ENCODE measurements around the gene MEG3.

MEG3 gene

DNA sequence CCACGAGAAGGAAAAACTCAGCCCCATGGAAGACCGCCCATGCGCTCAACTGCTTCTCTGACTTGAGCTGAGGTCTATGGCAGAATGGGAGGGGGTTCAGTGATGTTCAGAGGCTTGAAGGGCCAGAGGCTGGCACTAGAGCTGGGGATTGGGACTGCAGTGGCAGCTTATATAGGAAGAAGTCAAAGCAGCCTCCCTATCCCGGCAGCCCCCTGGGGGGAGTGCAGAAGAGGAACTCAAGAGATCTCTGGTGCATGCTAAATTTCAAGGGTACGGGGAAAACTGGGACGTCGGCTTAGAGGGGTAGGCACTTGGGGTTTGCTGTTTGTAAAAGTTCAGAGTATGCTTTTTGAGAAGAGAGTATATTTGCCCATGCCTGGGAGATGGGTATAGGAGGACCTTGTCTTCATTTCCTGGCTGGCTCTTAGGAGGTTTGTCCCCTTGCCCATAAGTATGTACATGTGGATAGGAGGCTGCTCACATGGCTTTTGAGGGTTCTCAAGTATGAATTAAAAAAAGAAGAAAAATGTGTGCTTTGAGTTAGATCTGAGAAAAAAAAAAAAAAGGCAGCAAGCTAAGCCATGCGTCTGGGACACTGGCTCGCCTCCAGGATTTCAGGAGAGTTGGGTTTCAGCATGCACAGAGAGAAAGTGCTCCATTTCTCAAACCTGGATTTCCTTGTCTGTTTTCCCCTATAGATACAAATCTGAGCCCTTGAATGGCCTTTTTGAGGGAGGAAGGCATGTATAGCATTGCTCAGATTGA is 3.2 kb upstream of the MEG3 start:
- TF ChIP-seq, protein P1, sequence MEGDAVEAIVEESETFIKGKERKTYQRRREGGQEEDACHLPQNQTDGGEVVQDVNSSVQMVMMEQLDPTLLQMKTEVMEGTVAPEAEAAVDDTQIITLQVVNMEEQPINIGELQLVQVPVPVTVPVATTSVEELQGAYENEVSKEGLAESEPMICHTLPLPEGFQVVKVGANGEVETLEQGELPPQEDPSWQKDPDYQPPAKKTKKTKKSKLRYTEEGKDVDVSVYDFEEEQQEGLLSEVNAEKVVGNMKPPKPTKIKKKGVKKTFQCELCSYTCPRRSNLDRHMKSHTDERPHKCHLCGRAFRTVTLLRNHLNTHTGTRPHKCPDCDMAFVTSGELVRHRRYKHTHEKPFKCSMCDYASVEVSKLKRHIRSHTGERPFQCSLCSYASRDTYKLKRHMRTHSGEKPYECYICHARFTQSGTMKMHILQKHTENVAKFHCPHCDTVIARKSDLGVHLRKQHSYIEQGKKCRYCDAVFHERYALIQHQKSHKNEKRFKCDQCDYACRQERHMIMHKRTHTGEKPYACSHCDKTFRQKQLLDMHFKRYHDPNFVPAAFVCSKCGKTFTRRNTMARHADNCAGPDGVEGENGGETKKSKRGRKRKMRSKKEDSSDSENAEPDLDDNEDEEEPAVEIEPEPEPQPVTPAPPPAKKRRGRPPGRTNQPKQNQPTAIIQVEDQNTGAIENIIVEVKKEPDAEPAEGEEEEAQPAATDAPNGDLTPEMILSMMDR (conservative IDR thresholded peaks at IDR 0.05): no peak
- no peak overlapping the region for H3K27ac ChIP-seq

DNA sequence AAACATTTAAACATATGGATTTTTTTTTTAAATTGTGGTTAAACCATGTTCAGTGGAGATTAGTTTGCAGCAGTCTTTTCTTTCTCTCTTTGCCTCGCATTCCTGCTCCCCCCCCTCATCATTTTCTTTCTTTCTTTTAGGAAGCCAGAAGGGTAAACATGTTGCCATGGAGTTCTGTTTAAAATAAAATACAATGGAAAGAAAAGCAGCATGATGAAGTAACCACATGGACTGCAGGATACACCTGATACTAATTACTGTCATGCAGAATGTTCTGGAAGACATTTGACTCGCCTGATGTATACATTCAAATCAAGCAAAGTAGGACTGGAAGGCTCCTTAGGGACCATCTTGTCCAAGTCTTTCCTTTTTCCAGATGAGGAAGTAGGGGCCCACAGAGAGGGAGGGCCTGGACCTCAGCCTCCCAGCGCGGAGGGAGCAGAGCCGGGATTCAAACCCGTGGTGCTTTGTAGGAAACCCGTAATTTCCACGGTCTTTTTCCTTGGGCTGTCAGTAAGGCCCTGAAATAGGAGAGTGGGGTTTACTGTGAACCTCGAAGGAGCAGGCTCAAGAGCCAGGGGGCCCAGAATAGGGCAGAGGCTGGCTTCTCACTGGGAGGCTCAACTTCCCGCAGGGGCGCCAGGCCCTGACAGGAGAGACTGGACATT is 2.4 kb upstream of the MEG3 start:
- no peak overlapping the region for H3K27ac ChIP-seq
- TF ChIP-seq, protein P1 (conservative IDR thresholded peaks at IDR 0.05): no peak

DNA sequence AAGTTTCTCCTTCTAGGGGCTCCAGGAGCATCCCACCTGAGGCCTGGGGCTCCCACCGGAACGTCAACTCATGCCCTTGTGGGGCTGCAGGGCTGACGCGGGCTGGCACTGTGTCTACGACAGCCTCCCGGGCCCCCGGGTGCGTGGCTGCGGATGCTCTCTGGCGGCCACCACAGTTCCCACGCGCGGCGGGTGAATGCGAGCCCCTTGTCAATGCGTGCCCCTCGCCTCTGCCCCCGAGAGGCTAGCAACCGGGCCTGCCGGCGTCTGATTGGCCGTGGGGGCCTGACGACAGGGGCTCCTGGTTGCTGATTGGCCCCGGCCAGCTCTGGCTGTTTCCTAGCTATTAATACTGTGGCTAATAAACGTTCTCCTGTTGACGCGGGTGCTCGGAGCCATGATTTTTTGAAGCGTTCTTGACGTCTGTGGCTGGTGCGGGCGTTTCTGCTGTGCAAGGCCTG is 1.8 kb upstream of the MEG3 start:
- H3K27ac ChIP-seq: no peak overlapping the region
- TF ChIP-seq, protein P1 (conservative IDR thresholded peaks at IDR 0.05): no peak

DNA sequence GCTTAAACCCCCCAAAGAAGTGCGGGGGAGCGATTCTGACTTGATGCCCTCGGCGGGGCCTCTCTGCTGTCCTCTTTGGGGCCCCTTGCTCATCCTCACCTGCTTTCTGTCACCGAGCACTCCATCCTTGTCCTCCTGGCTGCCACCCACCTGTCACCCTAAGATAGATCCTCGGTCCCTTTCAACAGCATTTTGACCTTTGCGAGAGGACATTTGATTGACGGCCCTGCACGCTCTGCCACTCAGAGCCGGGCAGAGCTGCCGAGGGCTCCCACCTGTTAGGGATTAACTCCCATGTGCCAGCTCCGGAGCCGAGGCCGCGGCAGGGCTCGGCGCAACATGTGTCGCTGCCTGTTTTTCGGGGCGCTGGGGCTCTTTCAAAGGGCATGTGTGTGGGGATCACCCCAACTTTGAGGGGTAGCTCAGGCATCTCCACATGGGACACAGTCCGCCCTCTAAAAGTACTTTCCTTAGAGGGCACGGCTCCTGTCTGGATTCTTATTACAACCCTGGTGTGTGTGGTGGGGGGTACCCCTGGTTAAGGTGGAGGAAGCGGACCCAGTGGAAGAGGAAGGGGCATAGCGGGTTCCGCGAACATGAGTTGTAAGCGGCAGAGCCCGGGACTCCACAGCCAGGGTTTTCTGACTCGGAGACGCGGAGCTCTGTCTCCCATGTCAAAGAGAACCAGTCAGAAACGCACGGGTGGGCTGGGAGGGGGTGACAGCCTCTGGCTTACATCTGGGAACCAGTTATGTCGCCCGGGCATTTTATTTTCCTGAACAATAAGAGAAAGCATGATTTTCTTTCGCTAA is 811 bp upstream of the MEG3 start:
- H3K27ac ChIP-seq: no peak overlapping the region
- TF ChIP-seq, protein P1 (conservative IDR thresholded peaks at IDR 0.05): no peak

DNA sequence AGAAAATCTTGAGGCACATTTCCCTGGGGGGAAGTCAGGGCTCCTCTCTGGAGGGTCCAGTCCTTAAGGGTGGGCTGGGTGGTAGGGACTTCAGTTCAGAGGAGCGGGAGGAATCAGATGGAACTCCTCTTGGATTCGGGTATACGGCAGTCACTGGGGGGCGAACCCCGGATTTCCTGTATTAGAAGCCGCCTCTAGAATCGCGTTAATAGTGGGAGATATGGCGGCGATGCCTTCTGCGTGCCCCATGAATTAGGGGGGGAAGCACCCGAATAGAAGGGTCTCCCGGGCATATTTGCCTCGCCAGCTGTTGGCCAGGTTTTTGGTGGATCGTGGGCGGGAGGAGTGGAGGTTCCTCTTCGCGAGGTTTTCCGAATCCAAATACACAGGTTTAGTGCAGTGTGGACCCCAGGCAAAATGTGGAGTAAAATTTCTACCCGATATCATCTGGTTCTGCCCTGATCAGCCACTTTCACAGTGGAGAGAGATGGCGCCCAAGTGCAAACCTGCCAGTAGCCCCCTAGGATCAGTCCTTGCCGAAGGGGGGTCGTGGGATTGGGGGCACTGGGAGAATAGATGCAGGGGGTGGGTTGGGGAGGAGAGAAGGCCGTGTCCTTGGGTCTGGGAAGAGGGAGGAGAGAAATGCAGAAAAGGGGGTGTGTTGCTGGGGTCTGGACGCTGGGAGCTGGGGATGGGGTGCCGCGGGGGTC is 628 bp downstream of the MEG3 start:
- H3K27ac ChIP-seq: no peak overlapping the region
- TF ChIP-seq, protein P1 (conservative IDR thresholded peaks at IDR 0.05): no peak

GRCh38 chr14:100827101-100828021 is 1.4 kb downstream of the MEG3 start:
- TF ChIP-seq, protein P1 (conservative IDR thresholded peaks at IDR 0.05): no peak
- no peak overlapping the region for H3K27ac ChIP-seq
